ENCODE data around the gene ZNF582.

DNA sequence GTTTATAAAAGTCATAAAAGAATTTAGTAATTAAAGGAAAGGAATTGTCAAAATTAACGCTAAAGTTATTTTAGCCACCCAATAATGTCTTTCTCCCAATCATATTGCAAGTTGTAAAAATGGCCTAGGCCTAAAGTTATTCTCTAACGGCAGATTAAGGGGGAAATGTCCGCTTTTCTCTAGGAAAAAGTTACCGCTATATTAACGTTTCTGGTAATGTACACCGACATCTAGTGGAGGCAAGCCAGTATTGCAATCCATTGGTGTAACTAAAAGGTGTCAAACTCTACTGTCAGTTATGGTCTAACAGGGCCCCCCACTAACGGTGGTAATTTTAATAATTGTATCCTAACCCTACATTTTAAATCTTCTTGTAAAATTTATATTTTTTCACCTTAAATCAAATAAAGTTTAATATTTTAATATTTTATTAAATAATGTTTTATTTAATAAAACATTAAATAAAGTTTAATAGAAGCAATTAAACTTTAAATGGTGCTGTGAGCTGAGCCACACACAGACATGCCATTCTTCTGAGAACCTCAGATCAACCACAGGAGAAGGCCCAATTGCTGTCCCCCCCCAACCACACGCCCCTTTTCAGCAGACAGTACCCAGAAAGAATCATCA lies 42.8 kb downstream of the ZNF582 start:
- TF ChIP-seq, protein P1, sequence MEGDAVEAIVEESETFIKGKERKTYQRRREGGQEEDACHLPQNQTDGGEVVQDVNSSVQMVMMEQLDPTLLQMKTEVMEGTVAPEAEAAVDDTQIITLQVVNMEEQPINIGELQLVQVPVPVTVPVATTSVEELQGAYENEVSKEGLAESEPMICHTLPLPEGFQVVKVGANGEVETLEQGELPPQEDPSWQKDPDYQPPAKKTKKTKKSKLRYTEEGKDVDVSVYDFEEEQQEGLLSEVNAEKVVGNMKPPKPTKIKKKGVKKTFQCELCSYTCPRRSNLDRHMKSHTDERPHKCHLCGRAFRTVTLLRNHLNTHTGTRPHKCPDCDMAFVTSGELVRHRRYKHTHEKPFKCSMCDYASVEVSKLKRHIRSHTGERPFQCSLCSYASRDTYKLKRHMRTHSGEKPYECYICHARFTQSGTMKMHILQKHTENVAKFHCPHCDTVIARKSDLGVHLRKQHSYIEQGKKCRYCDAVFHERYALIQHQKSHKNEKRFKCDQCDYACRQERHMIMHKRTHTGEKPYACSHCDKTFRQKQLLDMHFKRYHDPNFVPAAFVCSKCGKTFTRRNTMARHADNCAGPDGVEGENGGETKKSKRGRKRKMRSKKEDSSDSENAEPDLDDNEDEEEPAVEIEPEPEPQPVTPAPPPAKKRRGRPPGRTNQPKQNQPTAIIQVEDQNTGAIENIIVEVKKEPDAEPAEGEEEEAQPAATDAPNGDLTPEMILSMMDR (conservative IDR thresholded peaks at IDR 0.05; ENCODE audit: low read depth, low read length): peak; percentile 72
- TF ChIP-seq EZH2phosphoT487 (IDR thresholded peaks at IDR 0.05; ENCODE audit: borderline replicate concordance, low read length): no peak
